Measurements from ENCODE around the gene SCGB1C1.

The SCGB1C1 gene

GRCh38 chr11:223026-223789 is 30.3 kb downstream of the SCGB1C1 start:
- TF ChIP-seq, protein P1, sequence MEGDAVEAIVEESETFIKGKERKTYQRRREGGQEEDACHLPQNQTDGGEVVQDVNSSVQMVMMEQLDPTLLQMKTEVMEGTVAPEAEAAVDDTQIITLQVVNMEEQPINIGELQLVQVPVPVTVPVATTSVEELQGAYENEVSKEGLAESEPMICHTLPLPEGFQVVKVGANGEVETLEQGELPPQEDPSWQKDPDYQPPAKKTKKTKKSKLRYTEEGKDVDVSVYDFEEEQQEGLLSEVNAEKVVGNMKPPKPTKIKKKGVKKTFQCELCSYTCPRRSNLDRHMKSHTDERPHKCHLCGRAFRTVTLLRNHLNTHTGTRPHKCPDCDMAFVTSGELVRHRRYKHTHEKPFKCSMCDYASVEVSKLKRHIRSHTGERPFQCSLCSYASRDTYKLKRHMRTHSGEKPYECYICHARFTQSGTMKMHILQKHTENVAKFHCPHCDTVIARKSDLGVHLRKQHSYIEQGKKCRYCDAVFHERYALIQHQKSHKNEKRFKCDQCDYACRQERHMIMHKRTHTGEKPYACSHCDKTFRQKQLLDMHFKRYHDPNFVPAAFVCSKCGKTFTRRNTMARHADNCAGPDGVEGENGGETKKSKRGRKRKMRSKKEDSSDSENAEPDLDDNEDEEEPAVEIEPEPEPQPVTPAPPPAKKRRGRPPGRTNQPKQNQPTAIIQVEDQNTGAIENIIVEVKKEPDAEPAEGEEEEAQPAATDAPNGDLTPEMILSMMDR (IDR thresholded peaks at IDR 0.05; ENCODE audit: low read depth, low read length, missing control alignments): no peak
- no peak for DNase-seq (ENCODE audit: low read depth)
- H3K4me3 ChIP-seq (ENCODE audit: low read depth, low read length): no peak overlapping the region

DNA sequence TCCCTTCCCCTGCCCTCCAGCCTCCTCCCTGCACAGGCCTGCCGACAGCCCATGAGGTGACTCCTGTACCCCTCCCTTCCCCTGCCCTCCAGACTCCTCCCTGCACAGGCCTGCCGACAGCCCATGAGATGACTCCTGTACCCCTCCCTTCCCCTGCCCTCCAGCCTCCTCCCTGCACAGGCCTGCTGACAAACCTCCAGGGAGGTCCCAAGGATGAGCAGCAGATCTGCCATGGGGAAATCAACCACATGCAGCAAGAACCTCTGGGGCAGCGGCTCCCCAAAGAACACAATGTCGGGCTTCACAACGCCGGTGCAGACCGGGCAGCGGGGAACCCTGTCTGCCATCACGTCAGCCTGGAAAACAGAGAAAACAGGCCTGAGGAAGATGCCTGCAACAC is 31.0 kb downstream of the SCGB1C1 start:
- DNase-seq (ENCODE audit: low read depth): no peak
- TF ChIP-seq, protein P1 (IDR thresholded peaks at IDR 0.05; ENCODE audit: low read depth, low read length, missing control alignments): no peak
- no peak overlapping the region for H3K4me3 ChIP-seq (ENCODE audit: low read depth, low read length)

DNA sequence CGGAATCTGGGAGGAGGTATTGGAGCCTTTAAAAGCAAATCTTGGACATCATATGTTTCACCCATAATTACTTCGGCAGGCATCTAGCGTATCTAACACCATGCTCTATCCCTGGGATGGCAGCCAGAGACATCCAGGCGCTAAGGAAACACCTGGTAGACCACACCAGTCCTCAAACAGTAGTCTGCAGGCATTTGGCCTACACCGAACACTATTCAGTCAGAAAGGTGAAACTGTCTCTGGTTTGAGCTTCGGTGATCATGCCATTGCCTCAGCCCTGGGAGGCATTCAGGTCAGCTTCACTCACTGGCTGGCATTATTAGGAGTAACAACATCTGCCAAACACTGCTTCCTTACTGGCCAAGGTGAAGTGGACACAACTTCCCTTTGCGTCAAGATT is 31.5 kb downstream of the SCGB1C1 start:
- no peak overlapping the region for H3K4me3 ChIP-seq (ENCODE audit: low read depth, low read length)
- TF ChIP-seq, protein P1 (IDR thresholded peaks at IDR 0.05; ENCODE audit: low read depth, low read length, missing control alignments): no peak
- DNase-seq (ENCODE audit: low read depth): no peak

DNA sequence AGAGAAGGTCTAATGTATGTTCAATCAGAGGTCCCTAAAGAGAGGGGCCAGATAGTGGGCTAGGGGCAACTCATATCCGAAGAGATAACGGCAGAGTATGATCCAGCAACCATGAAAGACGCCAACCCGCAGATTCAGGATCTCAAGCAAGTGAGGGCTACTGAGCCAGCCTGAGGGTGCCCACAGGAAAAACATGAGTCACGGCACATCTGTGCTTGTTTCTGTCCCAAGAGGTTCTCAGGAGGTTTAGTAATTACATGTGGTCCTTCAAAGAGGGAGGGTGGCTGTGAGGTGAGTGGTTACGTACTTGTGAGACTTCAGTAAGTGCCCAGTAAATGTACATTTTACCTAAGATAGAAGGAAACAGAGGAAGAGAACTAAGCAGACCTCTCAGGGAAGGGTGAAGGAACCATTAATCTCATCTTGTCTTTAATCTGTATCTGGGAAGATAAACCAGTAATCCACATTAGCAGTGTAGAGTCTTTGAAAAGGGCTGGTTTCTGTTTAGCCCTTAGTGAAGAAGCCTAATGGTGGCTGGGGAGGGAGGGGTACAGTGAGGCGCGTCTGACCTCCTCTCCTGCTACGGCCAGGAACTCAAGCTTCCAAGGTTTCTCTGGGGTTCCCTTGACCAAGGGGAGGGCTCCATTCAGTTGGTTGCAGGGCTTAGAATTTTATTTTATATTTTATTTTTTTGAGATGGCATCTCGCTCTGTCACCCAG is 33.0 kb downstream of the SCGB1C1 start:
- H3K4me3 ChIP-seq (ENCODE audit: low read depth, low read length): no peak overlapping the region
- TF ChIP-seq, protein P1 (IDR thresholded peaks at IDR 0.05; ENCODE audit: low read depth, low read length, missing control alignments): no peak
- no peak for DNase-seq (ENCODE audit: low read depth)

- TF ChIP-seq, protein P1 (IDR thresholded peaks at IDR 0.05; ENCODE audit: low read depth, low read length, missing control alignments): no peak
- no peak overlapping the region for H3K4me3 ChIP-seq (ENCODE audit: low read depth, low read length)
- DNase-seq (ENCODE audit: low read depth): no peak
These were observed 35.0 kb downstream of the SCGB1C1 start for GRCh38 chr11:227824-228379.

DNA sequence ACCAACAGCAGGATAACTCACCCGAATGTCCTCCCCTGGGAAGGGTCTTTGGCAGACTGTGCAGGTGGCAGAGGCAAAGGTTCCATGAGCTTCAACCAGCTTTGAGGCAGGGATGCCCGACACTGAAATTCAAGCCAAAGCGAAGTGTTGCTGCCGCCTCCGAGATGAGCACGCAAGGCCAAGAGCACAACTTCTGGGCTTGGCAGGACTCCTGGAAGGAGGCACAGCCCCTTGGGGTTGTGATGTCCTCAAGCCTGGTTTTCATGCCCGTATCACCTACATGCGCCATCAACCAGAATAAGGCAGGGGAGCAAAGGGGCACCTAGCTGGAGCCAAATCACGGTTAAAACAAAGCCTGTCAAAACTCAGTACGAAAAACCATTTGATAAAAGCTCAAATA is 37.6 kb downstream of the SCGB1C1 start:
- TF ChIP-seq, protein P1 (IDR thresholded peaks at IDR 0.05; ENCODE audit: low read depth, low read length, missing control alignments): no peak
- H3K4me3 ChIP-seq (ENCODE audit: low read depth, low read length): no peak overlapping the region
- DNase-seq (ENCODE audit: low read depth): no peak
